Measurements from ENCODE around the gene GREB1L.
A peak's percentile ranks its signal among the peaks of the same experiment; 100 is the strongest.

Gene GREB1L

DNA sequence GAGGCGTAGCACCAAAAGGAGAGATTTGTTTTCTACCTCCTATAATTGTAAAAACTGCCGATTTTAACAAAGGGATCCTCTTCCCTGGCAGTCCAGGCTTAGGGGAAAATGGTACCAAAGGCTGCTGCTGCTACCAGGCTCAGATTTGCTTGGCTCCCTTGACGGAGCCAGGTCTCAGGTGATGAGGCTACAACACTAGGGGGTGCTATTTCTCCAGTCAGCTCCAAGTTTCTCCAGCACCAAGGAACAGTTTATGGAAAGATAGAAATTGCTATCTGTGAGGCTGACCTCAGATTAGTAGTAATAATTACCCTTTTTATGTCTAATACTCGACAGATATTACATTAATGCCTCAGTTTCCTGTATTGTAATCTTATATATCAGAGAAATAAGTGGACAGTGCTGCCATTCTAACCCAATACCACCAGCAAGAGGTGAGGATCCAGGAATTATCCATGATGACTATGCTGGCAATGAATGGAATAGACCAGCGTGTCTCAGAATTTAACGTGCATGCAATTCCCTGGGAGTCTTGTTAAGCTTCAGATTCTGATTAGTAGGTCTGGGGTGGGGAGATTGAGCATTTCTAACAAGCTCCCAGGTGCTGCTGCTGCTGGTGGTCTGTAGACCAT is 247.2 kb downstream of the GREB1L start:
- peak; percentile 39 for DNase-seq (ENCODE audit: low spot score)

GRCh38 chr18:21489919-21490495 is 248.0 kb downstream of the GREB1L start:
- DNase-seq (ENCODE audit: low spot score), result no peak

GRCh38 chr18:21490748-21491147 is 248.7 kb downstream of the GREB1L start:
- DNase-seq (ENCODE audit: low spot score), result no peak

DNA sequence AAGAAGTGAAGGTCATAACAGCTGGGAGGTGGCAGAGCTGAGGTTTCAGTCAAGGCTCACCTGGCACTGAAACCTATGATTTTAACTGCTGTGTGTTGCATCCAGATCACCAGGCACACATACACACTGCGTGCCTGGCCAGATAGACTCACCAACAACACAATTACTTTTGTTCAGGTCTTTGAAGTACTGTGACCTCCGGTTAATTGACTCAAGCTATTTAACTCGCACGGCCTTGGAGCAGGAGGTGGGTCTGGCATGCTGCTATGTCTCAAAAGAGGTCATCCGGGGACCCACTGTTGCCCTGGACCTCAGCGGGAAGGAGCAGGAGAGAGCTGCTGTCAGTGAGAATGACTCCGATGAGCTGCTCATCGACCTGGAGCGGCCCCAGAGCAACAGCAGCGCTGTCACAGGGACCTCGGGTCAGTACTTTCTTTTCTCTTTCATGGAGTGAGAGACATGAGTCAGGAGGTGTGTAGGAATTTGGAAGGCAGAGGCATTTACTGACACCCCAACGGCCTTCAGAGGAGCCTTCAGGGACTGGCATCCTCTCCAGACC is 254.3 kb downstream of the GREB1L start:
- DNase-seq (ENCODE audit: low spot score), result no peak

DNA sequence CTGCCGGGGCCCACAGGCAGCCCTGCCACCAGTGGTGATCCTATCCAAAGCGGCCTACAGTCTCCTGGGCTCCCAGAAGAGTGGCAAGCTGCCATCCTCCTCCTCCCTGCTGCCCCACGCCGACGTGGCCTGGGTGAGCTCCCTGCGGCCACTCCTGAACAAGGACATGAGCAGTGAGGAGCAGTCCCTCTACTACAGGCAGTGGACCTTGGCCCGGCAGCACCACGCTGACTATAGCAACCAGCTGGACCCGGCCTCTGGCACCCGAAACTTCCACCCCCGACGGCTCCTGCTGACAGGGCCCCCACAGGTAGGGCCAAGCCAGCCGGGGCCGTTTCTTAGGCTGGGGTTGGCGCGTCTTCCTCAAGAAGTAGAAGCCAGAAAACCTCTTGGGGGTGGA is 258.0 kb downstream of the GREB1L start:
- no peak for DNase-seq (ENCODE audit: low spot score)

- no peak for DNase-seq (ENCODE audit: low spot score)
These were observed 260.6 kb downstream of the GREB1L start for GRCh38 chr18:21502661-21503060.

GRCh38 chr18:21507913-21508701 is 266.1 kb downstream of the GREB1L start:
- no peak for DNase-seq (ENCODE audit: low spot score)

- DNase-seq (ENCODE audit: low spot score), result no peak
These were observed 267.0 kb downstream of the GREB1L start for GRCh38 chr18:21509062-21509461.

DNA sequence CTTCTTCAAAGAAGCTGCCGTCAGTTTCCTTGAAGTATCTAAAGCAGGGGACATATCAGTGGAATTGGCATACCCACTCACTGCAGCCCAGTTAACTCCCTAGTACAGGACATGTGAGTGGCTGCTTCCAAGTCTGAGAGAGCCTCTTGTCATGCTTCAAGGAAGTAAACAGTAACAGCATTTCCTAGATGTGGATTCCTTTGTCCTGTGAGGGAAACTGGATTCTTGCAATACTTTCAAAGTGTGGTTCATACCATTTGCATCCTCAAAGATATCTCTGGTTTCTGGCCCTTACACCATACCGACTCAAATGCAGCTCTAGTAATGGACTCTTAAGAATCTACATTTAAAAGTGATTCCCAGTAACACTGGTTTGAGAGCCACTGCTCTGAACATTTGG is 271.3 kb downstream of the GREB1L start:
- no peak for DNase-seq (ENCODE audit: low spot score)

- DNase-seq (ENCODE audit: low spot score), result no peak
These were observed 271.7 kb downstream of the GREB1L start for GRCh38 chr18:21513741-21514140.

- no peak for DNase-seq (ENCODE audit: low spot score)
These were observed 280.5 kb downstream of the GREB1L start for GRCh38 chr18:21522530-21522929.

GRCh38 chr18:21525916-21526315 is 283.9 kb downstream of the GREB1L start:
- DNase-seq (ENCODE audit: low spot score), result no peak

GRCh38 chr18:21526463-21526862 is 284.4 kb downstream of the GREB1L start:
- no peak for DNase-seq (ENCODE audit: low spot score)

DNA sequence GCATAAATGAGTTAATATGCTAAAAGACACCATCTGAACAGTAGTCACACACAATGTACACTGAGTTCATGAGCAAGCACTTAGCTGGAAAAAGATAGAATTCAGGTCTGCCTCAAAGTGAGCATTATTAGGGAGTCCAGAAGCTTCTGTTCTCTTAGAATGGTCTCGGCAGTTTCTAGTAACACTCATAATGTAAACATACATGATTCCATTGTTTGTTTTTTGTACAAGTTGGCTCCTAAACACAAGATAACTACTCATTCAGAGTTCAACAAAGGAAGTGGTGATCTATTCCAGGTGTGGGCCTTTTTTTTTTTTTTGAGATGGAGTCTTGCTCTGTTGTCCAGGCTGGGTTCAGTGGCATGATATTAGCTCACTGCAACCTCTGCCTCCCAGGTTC is 292.3 kb downstream of the GREB1L start:
- DNase-seq (ENCODE audit: low spot score), result no peak

DNA sequence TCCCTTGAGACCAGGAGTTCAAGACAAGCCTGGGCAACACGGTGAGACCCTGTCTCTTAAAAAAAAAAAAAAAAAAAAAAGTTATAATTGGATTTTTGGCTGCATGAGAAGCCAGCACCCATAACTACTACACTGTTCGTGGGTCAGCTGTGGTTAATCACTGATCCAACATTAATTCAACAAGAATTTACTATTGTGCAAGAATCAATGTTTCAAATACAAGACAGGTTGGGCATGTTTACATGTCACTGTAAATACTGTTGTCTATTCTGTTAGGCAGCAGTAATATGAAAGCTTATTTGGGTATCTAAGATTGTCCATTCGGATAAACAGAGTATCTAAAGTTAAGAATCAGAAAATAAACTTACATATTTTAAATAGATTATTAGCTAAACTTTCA is 296.2 kb downstream of the GREB1L start:
- DNase-seq (ENCODE audit: low spot score), result no peak

GRCh38 chr18:21546423-21546822 is 304.4 kb downstream of the GREB1L start:
- no peak for DNase-seq (ENCODE audit: low spot score)

DNA sequence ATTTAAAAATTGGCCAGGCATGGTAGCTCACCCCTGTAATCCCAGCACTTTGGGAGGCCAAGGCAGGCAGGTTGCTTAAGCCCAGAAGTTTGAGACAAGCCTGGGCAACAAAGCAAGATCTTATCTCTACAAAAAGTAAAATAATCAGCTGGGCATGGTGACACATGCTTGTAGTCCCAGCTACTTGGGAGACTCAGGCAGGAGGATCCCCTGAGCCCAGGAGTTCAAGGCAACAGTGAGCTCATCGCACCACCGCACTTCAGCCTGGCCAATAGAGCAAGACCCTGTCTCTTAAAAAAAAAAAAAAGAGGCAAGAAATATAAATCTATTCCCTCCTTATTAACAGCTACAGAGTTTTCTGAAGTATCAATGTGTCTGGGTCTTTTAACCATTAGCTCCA is 306.6 kb downstream of the GREB1L start:
- no peak for DNase-seq (ENCODE audit: low spot score)

- no peak for DNase-seq (ENCODE audit: low spot score)
These were observed 308.5 kb downstream of the GREB1L start for GRCh38 chr18:21550510-21550970.

- DNase-seq (ENCODE audit: low spot score), result no peak
These were observed 315.7 kb downstream of the GREB1L start for GRCh38 chr18:21557607-21558253.

- DNase-seq (ENCODE audit: low spot score), result no peak
These were observed 317.2 kb downstream of the GREB1L start for GRCh38 chr18:21559195-21559594.

DNA sequence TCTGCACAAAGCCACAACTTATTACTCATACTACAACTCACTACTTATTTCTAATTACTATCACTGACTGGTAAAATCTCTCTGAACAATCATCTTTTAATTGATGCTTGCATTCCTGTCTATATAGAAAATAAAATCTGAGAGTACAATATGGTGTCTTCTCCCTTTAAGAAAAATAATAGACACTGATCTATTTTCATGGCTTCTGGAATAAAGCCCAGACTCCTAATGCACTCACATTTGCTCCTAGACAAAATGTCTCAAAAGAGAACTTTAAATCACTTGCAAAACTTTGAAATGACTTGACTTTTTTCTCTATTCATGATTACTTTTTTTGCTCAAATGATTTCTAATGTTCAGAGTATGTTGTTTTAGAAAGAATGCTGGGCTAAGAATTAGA is 329.7 kb downstream of the GREB1L start:
- no peak for DNase-seq (ENCODE audit: low spot score)
